Measurements from ENCODE around the gene SERPINA3.

Gene SERPINA3

DNA sequence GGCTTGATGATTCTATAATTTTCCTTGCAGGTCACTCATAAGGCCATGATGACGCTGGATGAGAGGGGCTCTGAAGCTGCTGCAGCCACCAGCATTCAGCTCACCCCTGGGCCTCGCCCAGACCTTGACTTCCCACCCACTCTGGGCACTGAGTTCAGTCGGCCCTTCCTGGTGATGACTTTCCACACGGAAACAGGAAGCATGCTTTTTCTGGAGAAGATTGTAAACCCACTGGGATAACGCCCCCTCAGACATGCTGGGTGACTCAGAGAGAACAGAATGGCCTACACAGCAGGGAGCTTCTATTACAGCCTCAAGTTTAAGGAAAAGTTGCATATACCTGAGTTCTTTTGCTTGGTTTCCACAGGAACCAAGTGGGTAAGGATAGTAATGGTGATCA is 34.3 kb downstream of the SERPINA3 start:
- no peak overlapping the region for H3K4me2 ChIP-seq (ENCODE audit: low read depth, low read length, poor library complexity, severe bottlenecking)
- H3K4me3 ChIP-seq (ENCODE audit: low read length, poor library complexity, severe bottlenecking), result no peak overlapping the region
- no peaks in the 10 kb centered on the region for H3K79me2 ChIP-seq (ENCODE audit: insufficient read depth, low read length)
- TF ChIP-seq EZH2phosphoT487 (IDR thresholded peaks at IDR 0.05; ENCODE audit: borderline replicate concordance), result no peak
- TF ChIP-seq, protein P1, sequence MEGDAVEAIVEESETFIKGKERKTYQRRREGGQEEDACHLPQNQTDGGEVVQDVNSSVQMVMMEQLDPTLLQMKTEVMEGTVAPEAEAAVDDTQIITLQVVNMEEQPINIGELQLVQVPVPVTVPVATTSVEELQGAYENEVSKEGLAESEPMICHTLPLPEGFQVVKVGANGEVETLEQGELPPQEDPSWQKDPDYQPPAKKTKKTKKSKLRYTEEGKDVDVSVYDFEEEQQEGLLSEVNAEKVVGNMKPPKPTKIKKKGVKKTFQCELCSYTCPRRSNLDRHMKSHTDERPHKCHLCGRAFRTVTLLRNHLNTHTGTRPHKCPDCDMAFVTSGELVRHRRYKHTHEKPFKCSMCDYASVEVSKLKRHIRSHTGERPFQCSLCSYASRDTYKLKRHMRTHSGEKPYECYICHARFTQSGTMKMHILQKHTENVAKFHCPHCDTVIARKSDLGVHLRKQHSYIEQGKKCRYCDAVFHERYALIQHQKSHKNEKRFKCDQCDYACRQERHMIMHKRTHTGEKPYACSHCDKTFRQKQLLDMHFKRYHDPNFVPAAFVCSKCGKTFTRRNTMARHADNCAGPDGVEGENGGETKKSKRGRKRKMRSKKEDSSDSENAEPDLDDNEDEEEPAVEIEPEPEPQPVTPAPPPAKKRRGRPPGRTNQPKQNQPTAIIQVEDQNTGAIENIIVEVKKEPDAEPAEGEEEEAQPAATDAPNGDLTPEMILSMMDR (conservative IDR thresholded peaks at IDR 0.05; ENCODE audit: low read length), result no peak
- no peaks in the 10 kb centered on the region for H3K4me1 ChIP-seq (ENCODE audit: insufficient read depth, low read length, poor library complexity, severe bottlenecking)
- H3K36me3 ChIP-seq (ENCODE audit: insufficient read depth, low read length), result no peaks in the 10 kb centered on the region
- H3F3A ChIP-seq (ENCODE audit: low read depth), result no peaks in the 10 kb centered on the region
- H4K20me1 ChIP-seq (ENCODE audit: insufficient read depth, low read length, poor library complexity, severe bottlenecking), result no peaks in the 10 kb centered on the region
- no peak overlapping the region for H3K9ac ChIP-seq (ENCODE audit: low read depth, low read length, poor library complexity, severe bottlenecking)
- no peak overlapping the region for H2AFZ ChIP-seq (ENCODE audit: low read length)
- no peaks in the 10 kb centered on the region for H3K9me2 ChIP-seq (replicated peaks; ENCODE audit: low read depth, low read length)
- H3K27me3 ChIP-seq (ENCODE audit: insufficient read depth, low read length, poor library complexity, severe bottlenecking), result no peaks in the 10 kb centered on the region
- H3K9me3 ChIP-seq (ENCODE audit: insufficient read depth, low read depth, low read length), result peaks cover 11% of the 10 kb centered on the region; the same call in 1 of the 2 replicates

DNA sequence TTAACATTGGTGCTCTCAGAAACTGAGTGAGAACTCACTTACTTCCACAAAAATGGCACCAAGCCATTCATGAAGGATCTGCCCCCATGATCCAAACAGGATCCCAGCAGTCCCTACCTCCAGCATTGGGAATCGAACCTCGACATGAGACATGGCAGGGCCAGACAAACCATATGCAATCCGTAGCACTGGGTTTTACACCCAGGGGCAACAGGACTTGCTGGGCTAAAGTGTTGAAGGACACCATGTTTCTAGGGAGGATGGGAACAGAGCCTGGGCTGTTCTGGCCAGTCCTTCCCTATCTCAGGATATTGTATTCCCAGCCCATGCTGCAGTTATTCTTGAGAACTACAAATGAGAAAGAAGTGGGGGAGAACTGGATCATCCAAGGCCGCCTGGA is 36.6 kb downstream of the SERPINA3 start:
- Histone ChIP-seq H3K36me3 (ENCODE audit: insufficient read depth, low read length) (no peaks in the 10 kb centered on the region), H3K27me3 (ENCODE audit: insufficient read depth, low read length, poor library complexity, severe bottlenecking) (no peaks in the 10 kb centered on the region), H3K9me2 (replicated peaks; ENCODE audit: low read depth, low read length) (no peaks in the 10 kb centered on the region), H2AFZ (ENCODE audit: low read length) (no peak overlapping the region), H4K20me1 (ENCODE audit: insufficient read depth, low read length, poor library complexity, severe bottlenecking) (no peaks in the 10 kb centered on the region), H3K4me1 (ENCODE audit: insufficient read depth, low read length, poor library complexity, severe bottlenecking) (no peaks in the 10 kb centered on the region), H3K4me3 (ENCODE audit: low read length, poor library complexity, severe bottlenecking) (no peak overlapping the region), H3F3A (ENCODE audit: low read depth) (no peaks in the 10 kb centered on the region), H3K9me3 (ENCODE audit: insufficient read depth, low read depth, low read length) (peaks cover 11% of the 10 kb centered on the region; the same call in 1 of the 2 replicates), H3K4me2 (ENCODE audit: low read depth, low read length, poor library complexity, severe bottlenecking) (no peak overlapping the region), H3K9ac (ENCODE audit: low read depth, low read length, poor library complexity, severe bottlenecking) (no peak overlapping the region), H3K79me2 (ENCODE audit: insufficient read depth, low read length) (no peaks in the 10 kb centered on the region)
- TF ChIP-seq, protein P1 (conservative IDR thresholded peaks at IDR 0.05; ENCODE audit: low read length), result no peak
- no peak for TF ChIP-seq EZH2phosphoT487 (IDR thresholded peaks at IDR 0.05; ENCODE audit: borderline replicate concordance)

DNA sequence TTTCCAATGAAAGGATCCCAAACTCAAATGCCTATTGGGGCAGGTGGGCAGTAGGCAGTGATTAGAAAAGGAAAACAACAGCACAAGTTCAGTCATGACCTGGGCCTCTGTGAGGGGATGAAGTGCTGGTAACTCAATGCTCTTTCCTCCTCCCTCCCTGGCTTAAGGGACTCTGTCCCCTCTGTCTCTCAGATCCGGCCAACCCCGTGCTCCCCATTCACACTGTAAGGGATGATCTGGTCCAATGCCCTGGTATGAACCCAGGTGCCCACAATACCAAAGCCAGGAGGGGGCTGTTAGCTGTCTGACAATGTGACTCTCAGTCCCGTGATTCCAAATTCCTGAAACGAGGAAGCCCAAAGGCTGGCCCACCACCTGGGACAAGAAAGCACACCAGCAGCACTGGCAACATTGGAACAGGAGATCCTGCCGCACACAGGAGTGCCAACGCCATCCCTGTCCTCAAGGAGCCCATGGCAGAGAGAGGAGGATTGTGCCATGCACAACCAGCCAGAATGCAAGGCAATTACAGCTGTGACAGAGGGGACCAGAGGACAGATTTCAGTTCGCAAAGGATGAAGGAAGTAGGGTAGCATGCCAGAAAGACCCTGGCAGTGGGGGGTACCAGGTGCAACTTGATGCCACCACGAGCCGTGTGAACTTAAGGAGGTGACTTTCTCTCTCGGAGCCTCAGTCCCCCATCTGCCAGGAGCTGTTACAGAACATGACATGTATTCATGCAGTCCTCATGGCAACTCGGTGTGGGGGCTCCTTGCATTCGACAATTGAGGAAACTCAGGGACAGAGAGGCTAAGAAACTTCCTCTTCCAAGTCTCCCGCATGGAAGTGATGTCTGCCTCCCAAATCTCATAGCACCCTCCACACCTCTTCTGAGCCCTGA is 37.6 kb downstream of the SERPINA3 start:
- H4K20me1 ChIP-seq (ENCODE audit: insufficient read depth, low read length, poor library complexity, severe bottlenecking), result no peaks in the 10 kb centered on the region
- TF ChIP-seq, protein P1 (conservative IDR thresholded peaks at IDR 0.05; ENCODE audit: low read length), result no peak

More for the DNA sequence above, 37.6 kb downstream of the SERPINA3 start:
- Histone ChIP-seq H3K36me3 (ENCODE audit: insufficient read depth, low read length) (no peaks in the 10 kb centered on the region), H3K4me3 (ENCODE audit: low read length, poor library complexity, severe bottlenecking) (no peak overlapping the region), H3K79me2 (ENCODE audit: insufficient read depth, low read length) (no peaks in the 10 kb centered on the region), H3K27me3 (ENCODE audit: insufficient read depth, low read length, poor library complexity, severe bottlenecking) (no peaks in the 10 kb centered on the region), H3K9ac (ENCODE audit: low read depth, low read length, poor library complexity, severe bottlenecking) (no peak overlapping the region), H3K9me2 (replicated peaks; ENCODE audit: low read depth, low read length) (no peaks in the 10 kb centered on the region), H2AFZ (ENCODE audit: low read length) (no peak overlapping the region), H3F3A (ENCODE audit: low read depth) (no peaks in the 10 kb centered on the region), H3K9me3 (ENCODE audit: insufficient read depth, low read depth, low read length) (peaks cover 11% of the 10 kb centered on the region; the same call in 1 of the 2 replicates), H3K4me1 (ENCODE audit: insufficient read depth, low read length, poor library complexity, severe bottlenecking) (no peaks in the 10 kb centered on the region), H3K4me2 (ENCODE audit: low read depth, low read length, poor library complexity, severe bottlenecking) (no peak overlapping the region)
